PFSK-1 (cell line): Measurements from ENCODE around the gene WASL.

Experiments
- FOXP2 ChIP-seq: optimal IDR thresholded peaks from 2 replicates; pipeline ENCODE3; 2011; ENCODE audit warnings: borderline replicate concordance, control low read depth, inconsistent platforms; ENCODE audit not compliant: insufficient read depth; ENCODE audit errors: extremely low read length, extremely low read depth
- POLR2AphosphoS5 ChIP-seq: IDR thresholded peaks from 2 replicates; pipeline ENCODE4 v1.6.1; 2012; ENCODE audit warnings: low read depth, mild to moderate bottlenecking, control low read depth, low read length, moderate library complexity
- SIN3A ChIP-seq: IDR thresholded peaks from 2 replicates; pipeline ENCODE4 v1.6.1; 2012; ENCODE audit warnings: mild to moderate bottlenecking, low read length, moderate library complexity, borderline replicate concordance; ENCODE audit not compliant: insufficient read depth
- TAF1 ChIP-seq: IDR thresholded peaks from 2 replicates; pipeline ENCODE4 v1.6.1; 2012; ENCODE audit warnings: low read length, control low read depth, borderline replicate concordance; ENCODE audit not compliant: insufficient read depth
- TF ChIP-seq, protein P1 (sequence below), 2 experiments: IDR thresholded peaks; 2 replicates each; pipeline versions ENCODE4 v1.6.1 to v1.8.0; 2011 to 2012; ENCODE audit warnings: low read depth in 2 of 2, low read length in 2 of 2, control low read depth in 1 of 2, inconsistent platforms in 1 of 2, mild to moderate bottlenecking in 1 of 2, moderate library complexity in 1 of 2; ENCODE audit not compliant: insufficient read depth in 1 of 2

DNA sequence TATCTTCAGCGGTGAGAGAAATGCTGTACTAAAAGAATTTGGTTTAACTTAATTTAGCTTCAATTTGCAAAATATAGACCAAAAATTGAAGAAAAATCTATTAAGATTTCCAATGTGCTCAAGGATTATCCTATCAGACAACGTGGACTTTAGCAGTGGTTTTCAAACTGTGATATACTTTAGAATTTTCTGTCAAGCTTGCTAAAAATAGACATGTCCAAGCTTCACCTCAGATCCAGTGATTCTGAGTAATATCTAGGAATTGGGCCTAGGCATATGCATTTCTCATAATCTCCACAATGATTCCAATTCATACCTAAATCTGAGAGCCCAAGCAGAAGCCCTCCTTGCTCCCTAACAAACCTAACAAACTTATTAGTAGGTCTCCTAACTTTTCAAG lies 3.4 kb downstream of the WASL start:
- TF ChIP-seq POLR2AphosphoS5 (no peak), SIN3A (no peak), TAF1 (no peak), FOXP2 (no peak)
- TF ChIP-seq, protein P1, sequence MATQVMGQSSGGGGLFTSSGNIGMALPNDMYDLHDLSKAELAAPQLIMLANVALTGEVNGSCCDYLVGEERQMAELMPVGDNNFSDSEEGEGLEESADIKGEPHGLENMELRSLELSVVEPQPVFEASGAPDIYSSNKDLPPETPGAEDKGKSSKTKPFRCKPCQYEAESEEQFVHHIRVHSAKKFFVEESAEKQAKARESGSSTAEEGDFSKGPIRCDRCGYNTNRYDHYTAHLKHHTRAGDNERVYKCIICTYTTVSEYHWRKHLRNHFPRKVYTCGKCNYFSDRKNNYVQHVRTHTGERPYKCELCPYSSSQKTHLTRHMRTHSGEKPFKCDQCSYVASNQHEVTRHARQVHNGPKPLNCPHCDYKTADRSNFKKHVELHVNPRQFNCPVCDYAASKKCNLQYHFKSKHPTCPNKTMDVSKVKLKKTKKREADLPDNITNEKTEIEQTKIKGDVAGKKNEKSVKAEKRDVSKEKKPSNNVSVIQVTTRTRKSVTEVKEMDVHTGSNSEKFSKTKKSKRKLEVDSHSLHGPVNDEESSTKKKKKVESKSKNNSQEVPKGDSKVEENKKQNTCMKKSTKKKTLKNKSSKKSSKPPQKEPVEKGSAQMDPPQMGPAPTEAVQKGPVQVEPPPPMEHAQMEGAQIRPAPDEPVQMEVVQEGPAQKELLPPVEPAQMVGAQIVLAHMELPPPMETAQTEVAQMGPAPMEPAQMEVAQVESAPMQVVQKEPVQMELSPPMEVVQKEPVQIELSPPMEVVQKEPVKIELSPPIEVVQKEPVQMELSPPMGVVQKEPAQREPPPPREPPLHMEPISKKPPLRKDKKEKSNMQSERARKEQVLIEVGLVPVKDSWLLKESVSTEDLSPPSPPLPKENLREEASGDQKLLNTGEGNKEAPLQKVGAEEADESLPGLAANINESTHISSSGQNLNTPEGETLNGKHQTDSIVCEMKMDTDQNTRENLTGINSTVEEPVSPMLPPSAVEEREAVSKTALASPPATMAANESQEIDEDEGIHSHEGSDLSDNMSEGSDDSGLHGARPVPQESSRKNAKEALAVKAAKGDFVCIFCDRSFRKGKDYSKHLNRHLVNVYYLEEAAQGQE (IDR thresholded peaks at IDR 0.05; ENCODE audit: insufficient read depth in 1 of 2, low read depth in 2 of 2, low read length in 2 of 2), result no peak
